OCI-LY1 (cell line): ENCODE results near the gene NDUFAF8.

ENCODE experiments used
- H2AFZ ChIP-seq: fragments of 200-600 bp; sonication (generic), shearing (Covaris generic); 2 replicates; pipeline ENCODE4 v1.6.0; 2014; ENCODE audit warnings: antibody characterized with exemption, mild to moderate bottlenecking, low read length
- H3F3A ChIP-seq: fragments of 200-600 bp; sonication (generic), shearing (Covaris generic); 2 replicates; pipeline ENCODE4 v1.6.0; 2014; ENCODE audit warnings: mild to moderate bottlenecking, antibody characterized with exemption, low read length, moderate library complexity; ENCODE audit not compliant: insufficient read depth
- H3K27ac ChIP-seq: fragments of 200-600 bp; sonication (generic); 2 replicates; pipeline ENCODE4 v1.5.1; 2014; ENCODE audit warnings: low read length, mixed run types, mild to moderate bottlenecking, low read depth; ENCODE audit not compliant: poor library complexity, severe bottlenecking
- H3K27me3 ChIP-seq: fragments of 200-600 bp; sonication (generic); 2 replicates; pipeline ENCODE4 v1.6.0; 2014; ENCODE audit warnings: antibody characterized with exemption, mild to moderate bottlenecking, low read length, moderate library complexity; ENCODE audit not compliant: insufficient read depth
- H3K36me3 ChIP-seq: fragments of 200-600 bp; sonication (generic); 2 replicates; pipeline ENCODE4 v1.6.1; 2014; ENCODE audit warnings: mild to moderate bottlenecking, antibody characterized with exemption, low read length, moderate library complexity, mixed read lengths; ENCODE audit not compliant: insufficient read depth
- H3K4me1 ChIP-seq: fragments of 200-600 bp; sonication (generic); 2 replicates; pipeline ENCODE4 v1.5.1; 2014; ENCODE audit warnings: mild to moderate bottlenecking, low read length, moderate library complexity; ENCODE audit not compliant: insufficient read depth, severe bottlenecking
- H3K4me2 ChIP-seq: fragments of 200-600 bp; sonication (generic), shearing (Covaris generic); 2 replicates; pipeline ENCODE4 v1.6.1; 2014; ENCODE audit warnings: low read length
- H3K4me3 ChIP-seq: fragments of 200-600 bp; sonication (generic); 2 replicates; pipeline ENCODE4 v1.5.1; 2014; ENCODE audit warnings: low read length, low read depth, mild to moderate bottlenecking, mixed read lengths; ENCODE audit not compliant: poor library complexity, severe bottlenecking
- H3K79me2 ChIP-seq: fragments of 200-600 bp; shearing (Covaris generic); 2 replicates; pipeline ENCODE4 v1.6.1; 2016; ENCODE audit warnings: mixed run types, low read length, mixed read lengths; ENCODE audit not compliant: insufficient read depth
- H3K9ac ChIP-seq: fragments of 200-600 bp; sonication (generic), shearing (Covaris generic); 2 replicates; pipeline ENCODE4 v1.6.1; 2014; ENCODE audit warnings: mild to moderate bottlenecking, low read length, mixed read lengths
- H3K9me2 ChIP-seq: fragments of 200-600 bp; sonication (generic), shearing (Covaris generic); 2 replicates; pipeline ENCODE4 v1.6.1; 2014; ENCODE audit warnings: low read depth, mild to moderate bottlenecking, low read length, mixed read lengths
- H3K9me3 ChIP-seq: fragments of 200-600 bp; shearing (Covaris generic); 2 replicates; pipeline ENCODE4 v1.6.1; 2014; ENCODE audit warnings: low read length, mixed read lengths
- H4K20me1 ChIP-seq: fragments of 200-600 bp; sonication (generic), shearing (Covaris generic); 2 replicates; pipeline ENCODE4 v1.6.0; 2016; ENCODE audit warnings: mild to moderate bottlenecking, low read length; ENCODE audit not compliant: insufficient read depth
- EZH2 ChIP-seq: fragments of 200-600 bp; sonication (generic), shearing (Covaris generic); IDR thresholded peaks from 2 replicates; pipeline ENCODE4 v1.8.0; 2017; ENCODE audit warnings: borderline replicate concordance, mixed run types, mild to moderate bottlenecking, antibody characterized with exemption, low read length, moderate library complexity, mixed read lengths
- TF ChIP-seq, protein P1 (sequence below): fragments of 200-600 bp; sonication (generic), shearing (Covaris generic); IDR thresholded peaks from 2 replicates; pipeline ENCODE4 v1.5.1; 2017; ENCODE audit warnings: mild to moderate bottlenecking, antibody characterized with exemption, low read length, moderate library complexity, mixed read lengths

NDUFAF8 gene

DNA sequence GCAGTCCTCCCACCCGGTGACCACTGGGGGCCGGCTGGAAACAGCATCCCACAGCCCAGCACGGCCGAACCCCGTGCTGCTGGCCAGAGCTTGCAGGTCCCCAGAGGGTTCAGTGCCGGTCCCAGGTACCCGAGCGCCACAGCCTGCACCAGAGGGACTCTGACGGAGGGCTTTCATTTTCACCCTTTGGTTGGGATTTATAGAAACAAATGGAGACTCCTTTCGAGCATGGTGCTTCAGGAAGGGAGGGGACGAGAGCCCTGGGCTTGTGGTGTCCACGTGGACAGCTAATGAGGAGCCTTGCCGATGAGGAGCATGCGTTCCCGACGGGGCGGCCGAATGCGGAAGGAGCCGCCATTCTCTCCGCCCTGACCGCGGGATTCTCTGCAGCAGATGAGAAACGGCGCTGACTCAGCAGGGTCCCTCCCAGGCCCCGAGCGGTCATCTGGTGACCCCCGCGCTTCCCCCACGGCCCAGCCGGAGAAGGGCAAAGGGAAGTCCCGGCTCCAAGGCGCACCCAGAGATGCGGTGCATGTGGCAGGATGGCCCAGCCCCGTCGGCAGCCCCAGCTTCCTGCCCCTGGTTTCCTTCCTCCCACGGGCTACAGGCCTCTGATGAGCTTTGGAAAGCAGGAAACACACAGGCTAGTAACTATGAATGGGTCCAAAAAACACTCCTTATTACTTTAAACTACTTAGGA, 46.2 kb downstream of the NDUFAF8 start:
- H3K27ac ChIP-seq, result peak overlapping the region; percentile 45
- no peaks in the 10 kb centered on the region for H3F3A ChIP-seq
- H3K4me2 ChIP-seq, result peak overlapping the region; percentile 50
- H4K20me1 ChIP-seq, result no peaks in the 10 kb centered on the region
- H3K4me3 ChIP-seq, result peak overlapping the region; percentile 49
- peaks cover 35% of the 10 kb centered on the region for H3K36me3 ChIP-seq
- peaks cover 40% of the 10 kb centered on the region for H3K4me1 ChIP-seq
- peak overlapping the region; percentile 61 for H3K9ac ChIP-seq
- H3K9me2 ChIP-seq, result no peaks in the 10 kb centered on the region
- no peaks in the 10 kb centered on the region for H3K79me2 ChIP-seq
- H3K27me3 ChIP-seq, result no peaks in the 10 kb centered on the region
- TF ChIP-seq, protein P1, sequence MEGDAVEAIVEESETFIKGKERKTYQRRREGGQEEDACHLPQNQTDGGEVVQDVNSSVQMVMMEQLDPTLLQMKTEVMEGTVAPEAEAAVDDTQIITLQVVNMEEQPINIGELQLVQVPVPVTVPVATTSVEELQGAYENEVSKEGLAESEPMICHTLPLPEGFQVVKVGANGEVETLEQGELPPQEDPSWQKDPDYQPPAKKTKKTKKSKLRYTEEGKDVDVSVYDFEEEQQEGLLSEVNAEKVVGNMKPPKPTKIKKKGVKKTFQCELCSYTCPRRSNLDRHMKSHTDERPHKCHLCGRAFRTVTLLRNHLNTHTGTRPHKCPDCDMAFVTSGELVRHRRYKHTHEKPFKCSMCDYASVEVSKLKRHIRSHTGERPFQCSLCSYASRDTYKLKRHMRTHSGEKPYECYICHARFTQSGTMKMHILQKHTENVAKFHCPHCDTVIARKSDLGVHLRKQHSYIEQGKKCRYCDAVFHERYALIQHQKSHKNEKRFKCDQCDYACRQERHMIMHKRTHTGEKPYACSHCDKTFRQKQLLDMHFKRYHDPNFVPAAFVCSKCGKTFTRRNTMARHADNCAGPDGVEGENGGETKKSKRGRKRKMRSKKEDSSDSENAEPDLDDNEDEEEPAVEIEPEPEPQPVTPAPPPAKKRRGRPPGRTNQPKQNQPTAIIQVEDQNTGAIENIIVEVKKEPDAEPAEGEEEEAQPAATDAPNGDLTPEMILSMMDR, result no peak
- no peak for TF ChIP-seq EZH2
- H2AFZ ChIP-seq, result no peak overlapping the region
- H3K9me3 ChIP-seq, result no peaks in the 10 kb centered on the region

DNA sequence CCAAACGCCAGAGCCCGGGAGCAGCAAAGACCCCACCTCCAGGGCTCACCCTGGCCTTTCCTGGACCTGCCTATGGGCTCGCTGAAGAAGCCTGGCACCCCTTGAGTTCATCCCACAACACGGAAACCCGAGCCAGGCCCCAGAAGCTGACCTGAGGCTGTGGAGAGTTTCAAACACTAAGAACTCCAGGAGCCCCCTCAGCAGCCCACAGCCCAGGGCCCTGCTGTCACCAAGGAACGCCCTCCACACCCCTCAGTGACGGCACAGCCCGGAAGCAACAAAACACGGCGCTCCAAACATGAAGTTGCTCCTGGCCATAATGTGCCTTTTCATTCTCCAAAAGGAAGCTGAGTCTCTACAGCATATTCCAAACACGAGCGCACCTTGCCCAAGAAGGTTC, 46.8 kb downstream of the NDUFAF8 start:
- Histone ChIP-seq H2AFZ (no peak overlapping the region), H4K20me1 (no peaks in the 10 kb centered on the region), H3K9me3 (no peaks in the 10 kb centered on the region), H3K27ac (peak overlapping the region; percentile 71), H3K9me2 (no peaks in the 10 kb centered on the region), H3K4me2 (peak overlapping the region; percentile 50), H3K27me3 (no peaks in the 10 kb centered on the region), H3F3A (no peaks in the 10 kb centered on the region), H3K4me1 (peaks cover 40% of the 10 kb centered on the region), H3K79me2 (no peaks in the 10 kb centered on the region), H3K36me3 (peaks cover 37% of the 10 kb centered on the region), H3K4me3 (peak overlapping the region; percentile 49), H3K9ac (peak overlapping the region; percentile 61; the same call in 1 of the 2 replicates)
- TF ChIP-seq, protein P1, result no peak
- TF ChIP-seq EZH2, result no peak

DNA sequence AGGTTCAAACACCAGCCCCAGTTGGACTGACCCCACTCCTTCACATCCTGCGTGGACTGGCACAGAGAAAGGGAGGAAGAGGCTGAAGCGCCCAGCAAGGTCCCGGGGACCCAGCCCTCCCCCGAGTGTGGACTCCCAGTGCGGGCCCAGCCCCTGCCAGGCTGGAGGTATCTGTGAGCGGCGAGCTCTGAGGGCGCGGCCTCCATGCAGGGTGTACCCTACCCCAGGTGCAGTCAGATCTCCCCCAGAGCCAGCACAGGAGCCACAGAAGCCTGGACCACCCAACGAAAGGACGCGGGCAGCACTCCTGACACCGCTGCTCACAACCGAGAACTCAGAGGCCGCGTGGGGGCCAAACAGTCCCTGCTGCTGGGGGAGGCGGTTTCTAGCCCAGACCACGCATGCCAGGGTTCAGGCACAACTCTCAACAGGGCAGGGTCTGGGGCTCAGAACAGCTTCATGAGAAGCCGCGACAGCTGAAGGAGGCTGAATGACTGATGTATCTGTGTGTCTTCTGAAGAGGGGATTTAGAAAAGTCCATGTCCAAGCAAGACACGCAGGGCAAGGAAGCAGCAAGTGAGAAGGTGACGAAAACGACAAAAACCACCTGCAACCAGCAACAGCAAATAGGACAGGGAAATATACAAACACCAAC, 47.5 kb downstream of the NDUFAF8 start:
- Histone ChIP-seq H3K27ac (peak overlapping the region; percentile 71), H3K4me2 (peak overlapping the region; percentile 50; the same call in 1 of the 2 replicates), H3F3A (no peaks in the 10 kb centered on the region), H3K4me1 (peaks cover 43% of the 10 kb centered on the region), H4K20me1 (no peaks in the 10 kb centered on the region), H3K9me3 (no peaks in the 10 kb centered on the region), H2AFZ (no peak overlapping the region), H3K36me3 (peaks cover 37% of the 10 kb centered on the region), H3K9ac (peak overlapping the region; percentile 26; the same call in 1 of the 2 replicates), H3K79me2 (no peaks in the 10 kb centered on the region), H3K27me3 (no peaks in the 10 kb centered on the region), H3K4me3 (no peak overlapping the region), H3K9me2 (no peaks in the 10 kb centered on the region)
- no peak for TF ChIP-seq EZH2
- TF ChIP-seq, protein P1, result no peak
